NCI-H1048 (cell line): ENCODE results near the gene CELF5.
"Not testable (repeated sequence)": the region's sequence is repeated elsewhere in the genome, so short reads cannot be mapped to it uniquely, and the experiment has no call there.

Experiments used
- DNase-seq: peaks from one replicate; lab custom pipeline; 2025; lab: John Stamatoyannopoulos, UW

CELF5 gene

DNA sequence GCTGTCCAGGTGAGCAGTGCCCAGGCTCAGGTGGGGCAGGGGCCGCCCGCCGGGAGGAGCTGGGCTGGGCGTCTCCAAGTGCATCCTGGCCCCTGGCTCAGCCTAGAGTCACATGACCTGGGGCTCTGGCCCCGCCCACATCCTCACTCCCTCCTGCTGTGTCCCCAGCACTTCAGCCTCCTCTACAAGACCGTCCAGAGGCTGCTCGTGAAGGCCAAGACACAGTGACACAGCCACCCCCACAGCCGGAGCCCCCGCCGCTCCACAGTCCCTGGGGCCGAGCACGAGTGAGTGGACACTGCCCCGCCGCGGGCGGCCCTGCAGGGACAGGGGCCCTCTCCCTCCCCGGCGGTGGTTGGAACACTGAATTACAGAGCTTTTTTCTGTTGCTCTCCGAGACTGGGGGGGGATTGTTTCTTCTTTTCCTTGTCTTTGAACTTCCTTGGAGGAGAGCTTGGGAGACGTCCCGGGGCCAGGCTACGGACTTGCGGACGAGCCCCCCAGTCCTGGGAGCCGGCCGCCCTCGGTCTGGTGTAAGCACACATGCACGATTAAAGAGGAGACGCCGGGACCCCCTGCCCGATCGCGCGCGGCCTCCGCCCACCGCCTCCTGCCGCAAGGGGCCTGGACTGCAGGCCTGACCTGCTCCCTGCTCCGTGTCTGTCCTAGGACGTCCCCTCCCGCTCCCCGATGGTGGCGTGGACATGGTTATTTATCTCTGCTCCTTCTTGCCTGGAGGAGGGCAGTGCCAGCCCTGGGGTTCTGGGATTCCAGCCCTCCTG lies 16.8 kb upstream of the CELF5 start:
- no peak for DNase-seq

DNA sequence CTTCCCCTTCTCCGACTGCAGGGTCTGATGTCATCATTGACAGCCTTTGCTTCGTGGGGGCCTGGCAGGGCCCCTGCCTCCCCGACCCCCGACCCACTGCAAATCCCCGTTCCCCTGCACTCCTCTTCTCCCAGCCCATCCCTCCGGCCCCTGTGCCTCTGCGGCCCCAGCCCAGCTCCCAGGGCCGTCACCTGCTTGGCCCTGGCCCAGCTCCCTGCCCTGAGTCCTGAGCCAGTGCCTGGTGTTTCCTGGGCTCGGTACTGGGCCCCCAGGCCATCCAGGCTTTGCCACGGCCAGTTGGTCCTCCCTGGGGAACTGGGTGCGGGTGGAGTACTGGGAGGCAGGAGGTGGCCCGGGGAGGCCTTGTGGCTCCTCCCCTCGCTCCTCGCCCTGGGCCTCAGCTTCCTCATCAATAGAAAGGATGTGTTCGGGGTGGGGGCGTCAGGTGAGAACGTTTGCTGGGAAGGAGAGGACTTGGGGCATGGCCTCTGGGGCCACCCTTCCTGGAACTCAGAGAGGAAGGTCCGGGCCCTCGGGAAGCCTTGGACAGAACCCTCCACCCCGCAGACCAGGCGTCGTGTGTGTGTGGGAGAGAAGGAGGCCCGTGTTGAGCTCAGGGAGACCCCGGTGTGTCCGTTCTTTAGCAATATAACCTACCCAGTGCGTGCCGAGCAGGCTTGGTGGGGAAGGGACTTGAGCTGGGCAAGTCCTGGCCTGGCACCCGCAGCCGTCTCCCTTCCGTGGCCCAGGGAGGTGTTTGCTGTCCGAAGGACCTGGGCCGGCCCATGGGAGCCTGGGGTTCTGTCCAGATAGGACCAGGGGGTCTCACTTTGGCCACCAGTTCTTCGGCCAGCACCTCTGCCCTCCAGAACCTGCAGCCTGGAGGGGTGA lies 15.9 kb upstream of the CELF5 start:
- DNase-seq, result no peak

DNA sequence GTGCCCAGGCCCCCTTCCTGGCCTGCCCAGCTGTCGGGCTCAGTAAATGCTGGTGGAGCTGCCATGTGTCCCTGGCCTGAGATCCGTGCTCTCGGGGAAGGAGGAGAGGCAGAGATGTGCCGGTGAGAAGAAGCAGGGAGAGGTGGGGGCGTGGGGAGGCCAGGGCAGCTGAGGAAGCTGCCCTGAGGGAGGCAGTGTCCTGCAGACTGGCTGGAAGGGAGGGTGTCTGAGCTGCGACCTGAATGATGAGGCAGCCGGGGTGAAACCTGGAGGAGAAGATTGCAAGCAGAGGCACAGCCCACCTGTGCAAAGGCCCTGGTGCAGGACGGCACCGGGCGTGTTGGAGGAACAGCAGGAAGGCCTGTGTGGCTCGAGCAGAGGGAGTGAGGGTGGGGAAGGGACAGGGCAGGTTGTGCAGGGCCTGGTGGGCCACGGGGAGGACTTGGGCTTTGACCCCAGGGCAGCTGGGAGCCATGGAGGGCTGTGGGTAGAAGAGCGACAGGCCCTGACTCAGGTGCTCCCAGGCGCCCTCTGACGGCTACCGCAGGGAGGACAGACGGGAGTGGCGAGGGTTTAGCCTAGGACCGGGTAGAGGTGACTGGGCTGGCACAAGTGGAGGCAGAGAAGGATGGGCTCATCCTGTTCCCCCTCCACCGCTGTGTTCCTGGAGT lies 14.0 kb upstream of the CELF5 start:
- DNase-seq, result no peak

DNA sequence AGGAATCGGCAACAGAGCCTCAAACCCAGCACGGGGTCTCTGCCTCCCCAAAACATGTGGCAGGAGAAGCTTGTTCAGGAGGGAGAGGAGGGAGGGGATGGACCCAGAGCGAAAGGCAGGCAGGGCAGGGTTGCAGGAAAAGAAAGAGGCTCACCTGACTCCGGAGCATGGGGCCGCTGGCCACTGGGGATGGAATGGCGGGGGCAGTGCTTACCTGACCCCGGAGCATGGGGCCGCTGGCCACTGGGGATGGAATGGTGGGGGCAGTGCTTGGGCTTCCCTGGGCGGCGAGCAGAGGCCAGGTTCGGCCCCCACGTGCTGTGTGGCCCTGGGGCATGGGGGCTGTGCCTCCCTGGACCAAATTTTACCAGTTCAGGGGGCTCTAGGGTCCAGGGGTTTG lies 13.3 kb upstream of the CELF5 start:
- DNase-seq, result no peak

DNA sequence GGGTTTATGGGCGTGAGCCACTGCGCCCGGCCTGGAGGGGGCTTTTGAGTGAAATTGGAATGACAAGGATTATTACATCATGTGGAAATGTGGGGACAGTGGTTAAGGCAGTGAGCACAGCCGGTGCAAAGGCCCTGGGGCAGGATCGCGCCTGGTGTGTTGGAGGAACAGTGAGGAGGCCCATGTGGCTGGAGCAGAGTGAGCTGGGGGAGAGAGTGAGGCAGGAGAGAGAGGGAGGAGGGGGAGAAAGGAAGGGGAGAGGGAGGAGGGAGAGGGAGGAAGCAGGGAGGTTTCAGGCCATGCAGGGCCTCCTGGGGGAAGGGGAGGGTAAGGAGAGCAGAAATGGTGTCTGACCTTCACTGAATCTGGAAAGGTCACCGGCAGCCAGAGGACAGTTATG lies 11.3 kb upstream of the CELF5 start:
- no peak for DNase-seq

DNA sequence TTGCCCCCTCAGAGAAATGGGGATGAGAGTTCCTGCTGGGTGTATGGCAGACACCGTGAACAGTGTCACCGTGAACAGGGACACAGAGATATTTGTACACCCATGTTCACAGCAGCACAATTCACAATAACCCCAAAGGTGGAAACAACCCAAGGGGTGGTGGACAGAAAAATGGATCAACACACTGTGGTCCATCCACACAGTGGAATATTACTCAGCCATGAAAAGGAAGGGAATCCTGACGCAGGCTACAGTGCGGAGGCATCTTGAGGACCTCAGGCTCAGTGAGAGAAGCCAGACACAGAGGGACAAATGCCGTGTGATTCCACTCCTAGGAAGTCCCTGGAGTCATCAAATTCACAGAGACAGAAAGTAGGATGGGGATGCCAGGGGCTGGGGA lies 7.6 kb upstream of the CELF5 start:
- no peak for DNase-seq

DNA sequence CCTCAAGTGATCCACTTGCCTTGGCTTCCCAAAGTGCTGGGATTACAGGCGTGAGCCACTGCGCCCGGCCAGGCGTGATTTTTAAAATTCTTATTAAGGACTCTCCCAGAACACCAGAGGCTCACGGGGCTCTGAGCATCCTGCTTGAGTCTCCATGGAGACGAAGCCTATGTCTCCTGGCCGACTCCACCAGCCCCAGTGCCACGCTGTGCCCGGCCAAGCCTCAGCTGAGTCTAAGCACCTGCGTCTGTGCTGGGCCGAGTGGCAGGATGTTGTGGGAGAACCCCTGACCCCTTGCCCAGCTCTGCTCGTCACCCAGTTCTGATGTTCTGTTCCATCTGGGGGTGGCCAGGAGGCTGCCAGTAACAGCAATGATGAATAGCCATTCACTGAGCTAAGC lies 3.9 kb upstream of the CELF5 start:
- DNase-seq, result no peak

DNA sequence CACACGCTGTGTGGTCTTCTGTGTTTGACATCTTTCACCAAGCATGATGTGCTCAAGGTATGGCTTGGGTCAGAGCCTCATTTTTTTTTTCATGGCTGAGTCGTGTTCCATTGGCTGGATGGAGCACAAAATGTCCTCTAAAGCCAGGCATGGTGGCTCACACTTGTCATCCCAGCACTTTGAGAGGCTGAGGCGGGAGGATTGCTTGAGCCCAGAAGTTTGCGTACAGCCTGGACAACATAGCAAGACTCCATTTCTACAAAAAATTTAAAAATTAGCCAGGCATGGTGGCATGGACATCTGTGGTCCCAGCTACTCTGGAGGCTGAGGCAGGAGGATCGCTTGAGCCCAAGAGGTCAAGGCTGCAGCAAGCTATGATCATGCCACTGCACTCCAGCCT lies 2.9 kb upstream of the CELF5 start:
- not testable (repeated sequence) for DNase-seq

DNA sequence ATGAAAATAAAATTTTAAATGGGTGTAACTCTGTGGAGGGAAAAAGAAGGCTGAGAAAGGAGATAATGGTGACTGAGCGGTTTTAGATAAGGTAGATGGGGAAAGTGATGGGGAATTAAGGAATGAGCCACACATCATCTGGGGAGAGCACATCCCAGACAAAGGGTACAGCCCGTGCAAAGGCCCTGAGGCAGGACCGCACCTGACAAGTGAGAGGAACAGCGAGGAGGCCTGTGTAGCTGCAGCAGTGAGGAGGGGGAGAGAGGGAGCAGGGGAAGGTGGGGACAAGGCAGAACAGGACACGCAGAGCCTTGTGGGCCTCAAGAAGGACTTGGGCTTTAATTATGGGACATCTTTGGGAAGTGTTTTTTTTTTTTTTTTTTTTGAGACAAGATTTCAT lies 1.8 kb upstream of the CELF5 start:
- DNase-seq, result no peak

DNA sequence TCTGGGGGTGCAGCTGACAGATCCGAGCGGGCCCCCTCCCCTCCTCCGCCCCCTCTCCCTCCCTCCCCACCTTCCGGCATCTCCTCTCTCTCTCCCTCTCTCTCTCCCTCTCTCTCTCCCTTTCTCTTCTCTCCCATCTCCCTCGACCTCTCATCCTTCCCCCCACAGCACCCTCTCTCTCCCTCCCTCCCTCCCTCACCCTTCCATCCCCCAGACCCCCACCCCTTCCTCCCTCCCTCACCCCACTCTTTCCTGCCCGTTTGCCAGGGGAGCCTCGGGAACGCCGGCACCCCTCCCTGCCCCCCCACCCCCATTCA lies 666 bp downstream of the CELF5 start:
- no peak for DNase-seq

DNA sequence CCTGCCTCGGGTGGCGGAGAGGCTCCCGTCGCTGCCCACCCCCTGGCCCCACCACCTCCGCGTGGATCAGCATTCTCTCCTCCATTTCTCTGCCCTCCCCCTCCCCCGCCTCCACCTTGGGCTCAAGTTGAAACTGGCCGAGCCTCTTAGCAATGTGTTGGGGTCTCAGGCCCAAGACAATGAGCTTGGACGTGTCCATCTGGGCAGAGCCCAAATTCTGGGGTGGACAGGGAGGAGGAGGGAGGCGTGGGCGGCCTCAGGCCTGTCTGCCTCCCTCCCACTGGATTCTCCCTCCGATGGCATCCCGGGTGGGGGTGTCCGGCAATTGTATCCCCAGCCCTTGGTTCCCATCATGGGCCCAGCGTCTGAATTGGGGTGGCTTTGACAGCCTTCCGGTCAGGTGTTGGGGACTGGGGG lies 1.2 kb downstream of the CELF5 start:
- no peak for DNase-seq

DNA sequence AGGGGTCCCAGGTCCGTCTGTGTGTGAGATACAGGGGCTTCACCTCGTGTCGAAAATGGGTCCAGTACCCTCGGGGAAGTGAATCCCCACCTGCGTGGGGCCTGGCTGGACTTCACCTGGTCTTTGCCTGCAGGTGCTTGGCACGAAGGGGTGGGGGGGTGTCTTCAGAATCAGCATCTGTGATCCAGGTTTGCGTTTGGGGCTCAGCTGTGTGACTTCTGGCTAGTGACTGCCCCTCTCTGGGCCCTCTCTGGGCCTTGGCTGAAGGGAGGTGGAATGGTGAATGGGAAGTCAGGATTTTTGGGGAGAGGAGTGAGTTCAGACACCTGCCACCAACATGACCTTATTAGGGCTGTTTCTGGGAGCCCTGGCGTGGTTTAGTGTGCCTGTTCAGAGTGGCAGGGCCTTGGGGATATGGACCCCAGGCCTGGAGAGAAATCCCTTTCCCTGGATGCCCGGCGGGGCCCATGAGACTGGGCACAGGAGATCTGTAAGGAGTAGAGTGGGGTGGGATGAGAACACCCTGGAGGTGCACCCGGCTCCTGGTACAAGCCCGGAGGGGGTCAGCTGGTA lies 2.7 kb downstream of the CELF5 start:
- DNase-seq, result no peak

DNA sequence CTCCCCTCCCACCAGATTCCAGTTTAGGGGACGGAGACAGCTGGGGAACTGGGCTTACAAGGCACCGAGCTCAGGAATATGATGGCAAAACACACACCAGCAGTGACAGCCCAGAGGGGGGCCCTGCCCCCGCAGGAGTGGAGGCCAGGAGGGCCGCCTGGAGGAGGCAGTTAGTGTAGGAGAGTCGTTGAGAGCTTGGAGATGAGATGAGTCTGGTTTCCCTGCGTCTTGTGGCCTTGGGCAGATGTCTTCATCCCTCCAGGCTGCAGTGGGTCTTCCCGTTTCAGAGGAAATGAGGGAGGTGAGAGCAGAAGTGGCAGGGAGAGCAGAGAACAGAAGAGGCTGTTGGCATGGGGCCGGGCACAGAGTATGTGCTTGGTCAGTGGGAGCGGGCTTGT lies 4.9 kb downstream of the CELF5 start:
- DNase-seq, result no peak

DNA sequence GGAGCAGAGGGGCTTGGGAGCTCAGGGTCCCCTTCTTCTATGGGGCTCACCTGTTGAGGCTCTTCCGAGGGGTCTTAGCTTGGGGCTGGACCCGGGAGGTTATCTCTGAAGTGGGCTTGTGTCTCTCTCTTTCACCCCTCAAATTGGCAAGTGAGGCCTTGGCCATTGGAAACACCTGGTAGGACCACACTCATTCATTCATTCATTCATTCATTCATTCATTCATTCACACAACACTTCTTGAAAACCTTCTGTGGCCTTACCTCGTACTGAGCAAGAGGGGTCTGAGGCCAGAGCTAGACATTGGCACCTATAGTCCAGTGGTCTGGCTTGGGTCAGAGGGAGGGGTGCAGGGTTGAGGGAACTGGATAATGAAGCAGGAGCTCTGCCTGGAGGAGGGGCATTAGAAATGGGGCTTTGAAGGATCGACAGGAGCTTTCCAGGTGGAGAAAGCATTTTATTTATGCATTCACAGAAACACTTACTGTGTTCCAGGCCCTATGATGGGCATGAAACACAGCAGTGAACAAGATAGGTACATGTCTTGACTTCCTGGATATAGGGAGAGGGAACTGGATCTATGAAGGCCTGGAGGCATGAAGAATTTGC lies 5.5 kb downstream of the CELF5 start:
- DNase-seq, result no peak

DNA sequence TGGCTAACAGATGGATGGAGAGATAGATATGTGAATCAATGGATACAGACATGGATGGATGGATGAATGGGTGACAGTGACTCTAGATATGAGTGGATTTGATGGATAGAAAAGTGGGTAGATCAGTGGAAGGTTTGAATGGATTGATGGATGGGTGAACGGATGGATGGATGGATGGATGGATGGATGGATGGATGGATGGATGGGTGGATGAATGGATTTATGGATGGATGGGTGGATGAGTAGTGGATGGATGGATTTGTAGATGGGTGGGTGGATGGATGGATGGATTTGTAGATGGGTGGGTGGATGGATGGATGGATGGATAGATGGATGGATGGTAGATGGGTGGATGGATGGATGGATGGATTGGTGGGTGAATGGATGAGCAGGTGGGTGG lies 6.8 kb downstream of the CELF5 start:
- no peak for DNase-seq

DNA sequence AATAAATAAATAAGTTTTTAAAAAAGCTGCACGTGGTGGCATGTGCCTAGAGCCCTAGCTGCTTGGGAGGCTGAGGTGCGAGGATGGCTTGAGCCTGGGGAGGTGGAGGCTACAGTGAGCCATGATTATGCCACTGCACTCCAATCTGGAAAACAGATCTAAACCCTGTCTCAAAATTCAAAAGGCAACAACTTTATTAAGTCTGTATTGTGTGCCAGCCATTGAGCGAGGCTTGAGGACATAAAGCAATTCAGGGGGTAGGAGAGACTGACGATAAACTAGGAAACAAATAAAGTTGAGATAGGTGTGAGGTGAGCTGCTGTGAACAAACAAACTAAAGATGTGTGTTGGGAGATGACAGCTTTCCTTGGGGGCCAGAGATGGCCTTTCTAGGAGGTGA lies 8.7 kb downstream of the CELF5 start:
- DNase-seq, result no peak

DNA sequence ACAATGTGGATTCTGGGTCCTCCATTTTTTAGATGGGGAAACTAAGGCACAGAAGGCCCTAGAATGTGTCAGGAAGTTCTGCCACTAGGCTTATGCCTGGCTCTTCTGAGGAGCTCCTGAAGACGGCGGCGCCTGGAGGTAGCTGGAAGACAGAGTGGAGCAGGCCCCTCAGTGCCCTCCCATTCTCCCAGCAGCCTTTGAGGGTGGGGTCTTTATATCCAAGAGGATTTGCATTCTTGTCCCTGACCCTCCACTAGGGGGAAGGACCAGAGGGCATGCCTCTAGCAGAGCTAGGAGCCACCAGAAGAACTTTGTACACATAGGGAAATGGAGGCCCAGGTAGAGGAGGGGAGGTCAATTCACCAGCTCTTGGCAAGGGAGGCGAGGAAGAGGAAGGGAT lies 9.4 kb downstream of the CELF5 start:
- DNase-seq, result no peak

DNA sequence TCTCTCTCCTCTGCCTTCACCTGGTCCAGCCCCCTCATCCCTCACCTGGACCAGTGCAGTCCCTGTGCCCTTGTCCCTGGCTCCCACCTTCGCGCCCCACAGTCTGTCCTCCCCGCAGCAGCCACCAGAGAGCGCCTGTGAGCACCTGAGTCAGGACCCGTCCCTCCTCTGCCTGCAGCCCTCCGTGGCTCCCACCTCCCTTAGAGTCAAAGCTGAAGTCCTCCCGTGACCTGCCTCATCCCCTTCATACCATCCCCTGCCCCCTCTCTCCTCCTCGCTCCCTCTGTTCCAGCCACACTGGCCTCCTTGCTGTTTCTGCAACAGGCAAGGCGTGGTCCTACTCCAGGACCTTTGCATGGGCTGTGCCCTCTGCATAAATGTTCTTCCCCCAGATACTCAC lies 10.3 kb downstream of the CELF5 start:
- DNase-seq, result no peak

DNA sequence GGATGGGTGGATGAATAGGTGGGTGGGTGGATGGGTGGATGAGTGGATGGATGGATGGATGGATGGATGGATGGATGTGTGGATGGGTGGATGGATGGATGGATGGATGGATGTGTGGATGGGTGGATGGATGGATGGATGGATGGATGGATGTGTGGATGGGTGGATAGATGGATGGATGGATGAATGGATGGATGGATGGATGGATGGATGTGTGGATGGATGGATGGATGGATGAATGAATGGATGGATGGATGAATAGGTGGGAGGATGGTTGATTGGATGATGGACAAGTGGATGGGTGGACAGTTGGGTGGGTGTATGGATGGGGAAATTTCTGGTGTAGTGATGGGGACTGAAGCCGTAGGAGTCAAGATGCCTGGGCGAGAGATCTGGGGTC lies 11.1 kb downstream of the CELF5 start:
- DNase-seq, result not testable (repeated sequence)

DNA sequence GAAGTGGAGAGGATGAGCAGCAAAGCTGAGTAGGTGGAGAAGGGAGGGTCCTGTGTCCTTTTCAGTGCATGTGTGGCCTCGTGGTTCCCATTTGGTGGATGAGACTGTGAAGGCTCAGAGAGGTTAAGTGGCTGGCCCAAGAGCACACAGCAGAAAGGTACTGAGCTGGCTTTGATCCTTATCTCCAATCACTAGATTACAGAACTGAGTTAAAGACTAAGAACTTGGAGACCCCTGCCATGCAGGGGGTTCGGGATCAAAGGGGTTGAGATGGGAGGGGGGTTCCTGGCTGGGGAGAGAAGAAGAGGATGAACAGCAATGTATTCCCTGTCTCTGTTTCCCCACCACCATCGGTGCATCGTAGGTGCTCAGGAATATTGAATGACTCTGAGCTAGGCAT lies 11.8 kb downstream of the CELF5 start:
- no peak for DNase-seq

DNA sequence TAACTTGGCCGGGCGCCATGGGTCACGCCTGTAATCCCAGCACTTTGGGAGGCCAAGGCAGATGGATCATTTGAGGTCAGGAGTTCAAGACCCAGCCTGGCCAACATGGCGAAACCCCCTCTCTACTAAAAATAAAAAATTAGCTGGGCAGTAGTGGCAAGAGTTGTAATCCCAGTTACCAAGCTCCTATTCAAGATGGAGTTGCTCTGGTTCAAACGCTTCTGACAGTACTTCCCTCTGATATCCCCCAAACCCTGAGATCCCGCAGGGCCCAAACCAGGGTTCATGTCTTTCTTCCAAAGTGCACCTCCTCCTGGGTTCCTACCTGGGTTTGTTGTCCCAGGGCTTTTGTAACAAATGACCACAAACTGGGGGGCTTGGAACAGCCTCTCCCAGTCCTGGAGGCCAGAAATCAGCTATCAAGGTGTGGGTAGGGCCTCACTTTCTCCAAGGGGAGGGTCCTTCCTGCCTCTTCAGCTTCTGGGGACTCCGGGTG lies 13.7 kb downstream of the CELF5 start:
- no peak for DNase-seq

DNA sequence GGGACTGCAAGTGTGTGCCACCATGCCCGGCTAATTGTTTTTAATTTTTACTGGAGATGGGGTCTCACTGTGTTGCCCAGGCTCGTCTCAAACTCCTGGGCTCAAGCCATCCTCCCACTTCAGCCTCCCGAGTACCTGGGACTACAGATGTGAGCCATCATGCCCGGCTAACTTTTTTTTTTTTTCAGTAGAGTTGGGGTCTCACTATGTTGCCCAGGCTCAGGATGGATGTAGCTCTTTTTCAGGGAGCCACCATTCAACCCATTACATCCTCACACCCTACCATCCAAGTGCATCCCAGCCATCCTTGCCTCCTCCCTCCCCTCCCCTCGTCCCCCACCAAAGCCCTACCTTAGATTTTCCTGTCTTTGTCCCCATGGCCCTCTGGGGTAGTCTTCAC lies 14.9 kb downstream of the CELF5 start:
- no peak for DNase-seq
